Hepatocyte (in vitro differentiated cells): ENCODE results near the gene STIMATE. TPM values are rescaled to one million over a fixed set of nuclear protein-coding genes. Genes with fewer than 3 reads are reported as not detected.

Source experiments
- DNase-seq: peaks from one replicate; pipeline ENCODE4 v3.0.0-alpha.2; 2016; ENCODE audit warnings: low spot score
- H2AFZ ChIP-seq: fragments of 200-600 bp; sonication (generic); 2 replicates; pipeline ENCODE4 v1.6.0; 2016; ENCODE audit warnings: antibody characterized with exemption, mild to moderate bottlenecking
- H3K27ac ChIP-seq: fragments of 200-600 bp; sonication (generic); 2 replicates; pipeline ENCODE4 v1.5.1; 2016; ENCODE audit warnings: mild to moderate bottlenecking
- H3K27me3 ChIP-seq: fragments of 200-600 bp; sonication (generic); 2 replicates; pipeline ENCODE4 v1.6.1; 2016
- H3K36me3 ChIP-seq: fragments of 200-600 bp; sonication (generic); replicated peaks from 2 replicates; pipeline ENCODE4 v1.5.1; 2016; ENCODE audit warnings: low read depth; ENCODE audit not compliant: insufficient read depth
- H3K4me1 ChIP-seq: fragments of 200-600 bp; sonication (generic); 2 replicates; pipeline ENCODE4 v1.5.1; 2016; ENCODE audit warnings: mild to moderate bottlenecking, moderate library complexity; ENCODE audit not compliant: insufficient read depth
- H3K4me2 ChIP-seq: fragments of 200-600 bp; sonication (generic); 2 replicates; pipeline ENCODE4 v1.6.0; 2016
- H3K4me3 ChIP-seq: fragments of 200-600 bp; sonication (generic); 2 replicates; pipeline ENCODE4 v1.5.1; 2016; ENCODE audit warnings: mild to moderate bottlenecking
- H3K79me2 ChIP-seq: fragments of 200-600 bp; sonication (generic); 2 replicates; pipeline ENCODE4 v1.6.0; 2017; ENCODE audit warnings: mild to moderate bottlenecking
- H3K9me2 ChIP-seq: fragments of 200-600 bp; sonication (generic); replicated peaks from 2 replicates; pipeline ENCODE4 v1.6.0; 2017; ENCODE audit warnings: mild to moderate bottlenecking; ENCODE audit not compliant: insufficient read depth
- H3K9me3 ChIP-seq: fragments of 200-600 bp; sonication (generic); 2 replicates; pipeline ENCODE4 v1.5.1; 2016; ENCODE audit warnings: low read depth, mild to moderate bottlenecking
- H4K20me1 ChIP-seq: fragments of 200-600 bp; sonication (generic); 2 replicates; pipeline ENCODE4 v1.6.0; 2016; ENCODE audit warnings: mild to moderate bottlenecking; ENCODE audit not compliant: insufficient read depth, poor library complexity, severe bottlenecking
- CTCF ChIP-seq: fragments of 200-600 bp; sonication (generic); IDR thresholded peaks from 2 replicates; pipeline ENCODE4 v1.5.1; 2016; ENCODE audit warnings: antibody characterized with exemption, mild to moderate bottlenecking; ENCODE audit not compliant: poor library complexity
- EZH2 ChIP-seq: fragments of 200-600 bp; sonication (generic); IDR thresholded peaks from 2 replicates; pipeline ENCODE4 v1.6.1; 2016; ENCODE audit warnings: antibody characterized with exemption, mild to moderate bottlenecking, borderline replicate concordance
- EZH2phosphoT487 ChIP-seq: fragments of 200-600 bp; sonication (generic); IDR thresholded peaks from one replicate; pipeline ENCODE4 v1.6.1; 2018; ENCODE audit warnings: antibody characterized with exemption, mild to moderate bottlenecking, low read depth, moderate library complexity; ENCODE audit not compliant: unreplicated experiment, severe bottlenecking
- WGBS: methylation state at CpG from one replicate; pipeline ENCODE4 v1.1.6; 2016; ENCODE audit warnings: low lambda C conversion rate; ENCODE audit errors: missing lambda C conversion rate; 5-methylcytosine and 5-hydroxymethylcytosine counted together
- polyA plus RNA-seq: library from polyadenylated mRNA; unstranded; fragments of >200 nt; fragmentation: Nextera tagmentation; extraction: Ambion mirVana; gene quantifications from 2 replicates; pipeline ENCODE4 v1.2.1, GENCODE V29; 2016
- total RNA-seq: library from RNA; depleted of rRNA; stranded (reverse); fragments of >200 nt; gene quantifications from 2 replicates; pipeline ENCODE4 v1.2.3, GENCODE V29; 2014

STIMATE gene
- total and polyA plus RNA-seq, 2 experiments from 2014 or later, result 14.5 to 20.4 TPM

GRCh38 chr3:52809662-52810377, 87.5 kb downstream of the STIMATE start:
- H3K27ac ChIP-seq, result no peak overlapping the region
- H3K9me2 ChIP-seq, result no peaks in the 10 kb centered on the region
- no peaks in the 10 kb centered on the region for H3K36me3 ChIP-seq
- no peaks in the 10 kb centered on the region for H4K20me1 ChIP-seq
- DNase-seq, result no peak
- no peaks in the 10 kb centered on the region for H3K79me2 ChIP-seq
- TF ChIP-seq CTCF, result no peak
- no peak for TF ChIP-seq EZH2
- no peak for TF ChIP-seq EZH2phosphoT487
- no peaks in the 10 kb centered on the region for H3K27me3 ChIP-seq
- H3K9me3 ChIP-seq, result no peaks in the 10 kb centered on the region
- H2AFZ ChIP-seq, result no peak overlapping the region
- H3K4me2 ChIP-seq, result no peak overlapping the region
- WGBS, result 76% methylated on average over 7 of the region's 7 CpGs
- no peaks in the 10 kb centered on the region for H3K4me1 ChIP-seq
- H3K4me3 ChIP-seq, result no peak overlapping the region

GRCh38 chr3:52809149-52809548, 88.2 kb downstream of the STIMATE start:
- H3K27me3 ChIP-seq, result no peaks in the 10 kb centered on the region
- no peaks in the 10 kb centered on the region for H3K9me2 ChIP-seq
- no peak overlapping the region for H2AFZ ChIP-seq
- WGBS, result 69% methylated on average over 2 of the region's 2 CpGs
- no peak for DNase-seq
- no peaks in the 10 kb centered on the region for H3K36me3 ChIP-seq
- no peak overlapping the region for H3K4me2 ChIP-seq
- H4K20me1 ChIP-seq, result no peaks in the 10 kb centered on the region
- H3K27ac ChIP-seq, result no peak overlapping the region
- H3K79me2 ChIP-seq, result no peaks in the 10 kb centered on the region
- H3K4me3 ChIP-seq, result no peak overlapping the region
- no peaks in the 10 kb centered on the region for H3K9me3 ChIP-seq
- TF ChIP-seq EZH2phosphoT487 (no peak), CTCF (no peak), EZH2 (no peak)
- H3K4me1 ChIP-seq, result no peaks in the 10 kb centered on the region

GRCh38 chr3:52805270-52806039, 91.9 kb downstream of the STIMATE start:
- no peaks in the 10 kb centered on the region for H3K9me2 ChIP-seq
- no peak overlapping the region for H2AFZ ChIP-seq
- no peak overlapping the region for H3K4me2 ChIP-seq
- no peaks in the 10 kb centered on the region for H3K27me3 ChIP-seq
- WGBS, result 87% methylated on average over 18 of the region's 19 CpGs
- no peaks in the 10 kb centered on the region for H3K79me2 ChIP-seq
- DNase-seq, result no peak
- H3K9me3 ChIP-seq, result no peaks in the 10 kb centered on the region
- H3K4me3 ChIP-seq, result no peak overlapping the region
- TF ChIP-seq EZH2phosphoT487, result no peak
- TF ChIP-seq EZH2, result no peak
- TF ChIP-seq CTCF, result no peak
- H3K4me1 ChIP-seq, result no peaks in the 10 kb centered on the region
- no peak overlapping the region for H3K27ac ChIP-seq
- no peaks in the 10 kb centered on the region for H3K36me3 ChIP-seq
- H4K20me1 ChIP-seq, result no peaks in the 10 kb centered on the region
